Cardiac muscle cell (in vitro differentiated cells and primary cell): ENCODE measurements around the gene ZNF675. TPM values are rescaled to one million over a fixed set of nuclear protein-coding genes. Genes with fewer than 3 reads are reported as not detected.
"Not testable (repeated sequence)": the region's sequence is repeated elsewhere in the genome, so short reads cannot be mapped to it uniquely, and the experiment has no call there.

Source experiments
- DNase-seq, 2 donors: peaks; one replicate each; pipeline versions ENCODE4 v3.0.0 to v3.0.0-alpha.2; 2010 to 2017; ENCODE audit warnings: low read depth in 1 of 2, low spot score in 1 of 2
- H3K27ac ChIP-seq: fragments of 200-600 bp; sonication (generic); 2 replicates; pipeline ENCODE4 v1.5.1; 2016
- H3K27me3 ChIP-seq: fragments of 200-600 bp; sonication (generic); 2 replicates; pipeline ENCODE4 v1.6.0; 2016; ENCODE audit warnings: control low read depth
- H3K36me3 ChIP-seq: fragments of 200-600 bp; sonication (generic); 2 replicates; pipeline ENCODE4 v1.5.1; 2016; ENCODE audit warnings: control low read depth
- H3K4me1 ChIP-seq: fragments of 200-600 bp; sonication (generic); 2 replicates; pipeline ENCODE4 v1.8.1; 2017; ENCODE audit warnings: low read depth, mild to moderate bottlenecking, mixed run types
- H3K4me3 ChIP-seq: fragments of 200-600 bp; sonication (generic); 2 replicates; pipeline ENCODE4 v1.5.1; 2016; ENCODE audit warnings: mild to moderate bottlenecking
- H3K9me3 ChIP-seq: fragments of 200-600 bp; sonication (generic); 2 replicates; pipeline ENCODE4 v1.5.1; 2017; ENCODE audit warnings: low read depth, mild to moderate bottlenecking, control low read depth
- polyA plus RNA-seq: library from polyadenylated mRNA; unstranded; fragments of >200 nt; fragmentation: Nextera tagmentation; extraction: Ambion mirVana; gene quantifications from 2 replicates; pipeline ENCODE4 v1.2.1, GENCODE V29; 2016
- total RNA-seq: library from RNA; depleted of rRNA; stranded (reverse); fragments of >200 nt; gene quantifications from 2 replicates; pipeline ENCODE4 v1.2.3, GENCODE V29; 2016
- TF ChIP-seq, protein P1 (sequence below): IDR thresholded peaks from 2 replicates; pipeline ENCODE4 v1.5.1; 2012; ENCODE audit warnings: low read depth, mild to moderate bottlenecking, low read length

ZNF675 gene
- total RNA-seq (7.4 and 13.9 TPM in 2 replicates), polyA plus RNA-seq (7.8 and 11.2 TPM in 2 replicates)

DNA sequence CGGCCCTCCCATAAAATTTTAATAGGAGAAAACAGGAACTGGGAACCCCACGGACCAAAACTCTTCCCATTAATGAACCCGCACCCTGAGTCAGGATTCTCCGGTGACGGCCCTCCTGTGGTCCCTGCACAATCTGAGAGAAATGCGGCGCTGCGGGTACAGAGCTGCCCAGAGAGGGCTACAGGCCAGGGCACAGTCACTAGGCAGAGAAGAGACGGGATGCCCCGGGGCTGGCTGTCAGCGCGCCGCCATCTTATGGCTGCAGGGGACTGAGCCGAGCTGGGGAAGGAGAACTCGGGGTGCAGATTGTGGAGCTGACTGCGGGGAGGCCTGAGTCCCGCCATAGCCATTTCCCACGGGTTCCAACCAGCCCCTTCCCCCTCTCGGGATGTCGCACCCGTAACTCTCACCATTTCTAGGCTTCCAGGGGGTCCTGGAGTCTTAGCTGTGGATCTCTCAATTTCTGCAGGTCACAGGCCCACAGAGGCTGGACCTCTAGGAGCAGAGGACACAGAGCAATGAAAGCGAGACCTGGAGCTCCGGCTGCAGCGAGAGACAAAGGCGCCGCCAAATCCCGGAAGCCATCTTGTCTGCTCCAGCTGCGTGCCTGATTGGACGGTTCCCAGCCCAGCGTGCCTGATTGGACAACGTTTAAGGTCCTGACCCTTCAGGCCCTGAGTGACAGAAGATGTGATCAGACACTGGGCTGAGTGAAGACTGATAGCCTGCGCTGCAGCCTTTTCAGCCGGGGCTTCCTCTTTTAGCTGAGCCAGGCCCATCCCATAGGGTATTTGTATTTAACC is at the start of gene ZNF675:
Gene ZNF675, minus strand, starts transcription at position 592 of the 803 bp plus-strand sequence. Its CDS starts 179 bp downstream, at position 413.
- DNase-seq: peak; percentile 93 to 94
- Histone ChIP-seq H3K4me1 (peaks cover 5% of the 10 kb centered on the region), H3K4me3 (peak within 1 kb of the TSS; percentile 71), H3K27me3 (no peaks in the 10 kb centered on the region), H3K27ac (peak within 1 kb of the TSS; percentile 95), H3K36me3 (no peaks in the 10 kb centered on the region), H3K9me3 (no peaks in the 10 kb centered on the region)
- TF ChIP-seq, protein P1, sequence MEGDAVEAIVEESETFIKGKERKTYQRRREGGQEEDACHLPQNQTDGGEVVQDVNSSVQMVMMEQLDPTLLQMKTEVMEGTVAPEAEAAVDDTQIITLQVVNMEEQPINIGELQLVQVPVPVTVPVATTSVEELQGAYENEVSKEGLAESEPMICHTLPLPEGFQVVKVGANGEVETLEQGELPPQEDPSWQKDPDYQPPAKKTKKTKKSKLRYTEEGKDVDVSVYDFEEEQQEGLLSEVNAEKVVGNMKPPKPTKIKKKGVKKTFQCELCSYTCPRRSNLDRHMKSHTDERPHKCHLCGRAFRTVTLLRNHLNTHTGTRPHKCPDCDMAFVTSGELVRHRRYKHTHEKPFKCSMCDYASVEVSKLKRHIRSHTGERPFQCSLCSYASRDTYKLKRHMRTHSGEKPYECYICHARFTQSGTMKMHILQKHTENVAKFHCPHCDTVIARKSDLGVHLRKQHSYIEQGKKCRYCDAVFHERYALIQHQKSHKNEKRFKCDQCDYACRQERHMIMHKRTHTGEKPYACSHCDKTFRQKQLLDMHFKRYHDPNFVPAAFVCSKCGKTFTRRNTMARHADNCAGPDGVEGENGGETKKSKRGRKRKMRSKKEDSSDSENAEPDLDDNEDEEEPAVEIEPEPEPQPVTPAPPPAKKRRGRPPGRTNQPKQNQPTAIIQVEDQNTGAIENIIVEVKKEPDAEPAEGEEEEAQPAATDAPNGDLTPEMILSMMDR: no peak

DNA sequence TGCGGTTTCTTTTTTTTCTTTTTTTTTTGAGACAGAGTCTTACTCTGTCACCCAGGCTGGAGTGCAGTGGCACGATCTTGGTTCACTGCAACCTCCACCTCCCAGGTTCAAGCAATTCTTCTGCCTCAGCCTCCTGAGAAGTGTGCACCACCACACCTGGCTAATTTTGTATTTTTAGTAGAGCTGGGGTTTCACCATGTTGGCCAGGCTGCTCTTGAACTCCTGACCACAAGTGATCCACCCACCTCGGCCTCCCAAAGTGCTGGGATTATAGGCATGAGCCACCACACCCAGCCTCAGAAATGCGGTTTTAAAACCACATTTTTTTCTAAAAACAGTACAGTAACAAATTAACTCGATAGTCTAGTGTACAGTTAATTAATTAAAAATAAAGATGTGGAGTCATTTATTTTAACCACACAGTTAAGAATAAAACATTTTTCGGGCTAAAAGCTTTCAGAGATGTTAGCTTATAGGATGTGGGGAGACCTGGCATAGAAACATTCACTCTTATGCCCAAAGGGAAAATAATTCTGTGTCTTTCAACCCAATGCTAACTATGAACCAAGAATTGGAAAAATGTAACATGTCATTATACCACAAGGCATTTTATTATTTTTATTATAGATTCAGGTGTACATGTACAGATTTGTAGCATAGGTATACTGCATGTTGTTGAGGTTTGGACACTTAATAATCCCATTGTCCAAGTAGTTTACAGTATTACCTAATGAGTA is 43.9 kb upstream of the ZNF675 start:
- H3K36me3 ChIP-seq, H3K9me3 ChIP-seq, H3K4me1 ChIP-seq, H3K27ac ChIP-seq, H3K27me3 ChIP-seq, H3K4me3 ChIP-seq, DNase-seq: not testable (repeated sequence)

DNA sequence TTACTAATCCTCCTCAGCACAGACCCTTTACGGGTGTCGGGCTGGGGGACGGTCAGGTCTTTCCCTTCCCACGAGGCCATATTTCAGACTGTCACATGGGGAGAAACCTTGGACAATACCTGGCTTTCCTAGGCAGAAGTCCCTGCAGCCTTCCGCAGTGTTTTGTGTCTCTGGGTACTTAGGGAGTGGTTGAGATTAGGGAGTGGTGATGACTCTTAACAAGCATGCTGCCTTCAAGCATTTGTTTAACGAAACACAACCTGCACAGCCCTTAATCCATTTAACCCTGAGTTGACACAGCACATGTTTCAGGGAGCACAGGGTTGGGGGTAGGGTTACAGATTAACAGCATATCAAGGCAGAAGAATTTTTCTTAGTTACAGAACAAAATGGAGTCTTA is 37.1 kb upstream of the ZNF675 start:
- peak overlapping the region; percentile 36 for H3K27ac ChIP-seq
- not testable (repeated sequence) for H3K36me3 ChIP-seq, DNase-seq, H3K4me1 ChIP-seq, H3K4me3 ChIP-seq, H3K27me3 ChIP-seq, H3K9me3 ChIP-seq

DNA sequence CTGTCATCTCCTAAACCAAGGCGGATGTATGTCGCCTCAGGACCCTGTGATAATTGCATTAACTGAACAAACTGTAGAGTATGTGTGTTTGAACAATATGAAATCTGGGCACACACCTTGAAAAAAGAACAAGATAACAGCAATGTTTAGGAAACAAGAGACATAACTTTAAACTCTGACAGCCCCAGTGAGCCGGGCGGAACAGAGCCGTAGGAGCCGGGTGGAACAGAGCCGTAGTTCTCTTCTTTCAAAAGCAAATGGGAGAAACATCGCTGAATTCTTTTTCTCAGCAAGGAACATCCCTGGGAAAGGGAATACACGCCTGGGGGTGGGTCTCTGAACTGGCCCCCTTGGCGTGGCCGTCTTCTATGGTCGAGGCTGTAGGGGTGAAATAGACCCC is 31.8 kb upstream of the ZNF675 start:
- no peaks in the 10 kb centered on the region for H3K27me3 ChIP-seq
- TF ChIP-seq, protein P1: no peak
- no peak overlapping the region for H3K4me3 ChIP-seq
- no peaks in the 10 kb centered on the region for H3K9me3 ChIP-seq
- no peak overlapping the region for H3K27ac ChIP-seq
- DNase-seq: no peak
- H3K4me1 ChIP-seq: no peaks in the 10 kb centered on the region
- no peaks in the 10 kb centered on the region for H3K36me3 ChIP-seq

DNA sequence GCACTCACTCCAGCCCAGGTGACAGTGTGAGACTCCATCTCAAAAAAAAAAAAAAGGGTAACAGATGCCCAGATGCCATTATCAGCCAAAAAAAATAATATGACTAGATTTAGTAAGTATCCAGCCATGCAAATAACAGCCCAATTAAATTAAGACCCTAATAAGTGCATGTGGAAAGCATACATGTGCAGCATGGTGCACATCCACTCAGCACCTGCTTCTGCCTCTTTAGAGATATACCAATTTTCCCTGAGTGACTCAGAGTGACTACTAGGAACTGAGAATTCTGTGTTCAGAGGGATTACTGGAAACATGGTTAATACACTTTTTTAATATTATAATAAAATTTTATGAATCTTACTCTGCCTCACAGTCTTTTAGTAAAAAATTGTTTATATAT is 29.8 kb upstream of the ZNF675 start:
- Histone ChIP-seq H3K27me3 (no peaks in the 10 kb centered on the region), H3K36me3 (no peaks in the 10 kb centered on the region), H3K4me3 (no peak overlapping the region), H3K27ac (no peak overlapping the region), H3K4me1 (no peaks in the 10 kb centered on the region), H3K9me3 (no peaks in the 10 kb centered on the region)
- no peak for DNase-seq
- TF ChIP-seq, protein P1: no peak

DNA sequence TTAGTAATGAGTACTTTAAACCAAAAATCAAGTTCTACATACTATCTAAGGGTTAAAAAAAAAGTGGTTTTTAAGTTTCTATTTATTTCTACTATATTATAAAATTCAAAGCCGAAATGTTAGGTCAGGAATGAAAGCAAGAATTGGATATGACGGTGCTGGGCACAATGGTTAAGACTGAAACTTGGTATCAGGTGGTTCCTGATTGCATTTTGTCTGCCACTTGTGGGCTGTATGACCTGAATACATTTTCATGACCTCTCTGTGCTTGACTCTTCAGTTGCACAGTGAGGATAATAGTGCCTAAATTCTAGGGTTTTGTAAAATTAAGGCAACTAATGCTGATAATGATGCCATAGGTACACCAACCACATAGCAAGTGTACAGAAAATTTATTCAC is 22.3 kb upstream of the ZNF675 start:
- Histone ChIP-seq H3K27ac (no peak overlapping the region), H3K27me3 (no peaks in the 10 kb centered on the region), H3K36me3 (no peaks in the 10 kb centered on the region), H3K4me1 (no peaks in the 10 kb centered on the region), H3K9me3 (no peaks in the 10 kb centered on the region), H3K4me3 (no peak overlapping the region)
- TF ChIP-seq, protein P1: no peak
- no peak for DNase-seq
